Stimulated activated CD8-positive, alpha-beta memory T cell treated with anti-CD3 and anti-CD28 coated beads, Interleukin-2, amount 100 ng/mL, for 1 hour (primary cell): ENCODE measurements around the gene CNN2.

Experiments used
- DNase-seq, 2 donors: peaks; one replicate each; pipeline ENCODE4 v3.0.0-alpha.2; 2020; ENCODE audit warnings: low read depth in 2 of 2

Gene CNN2

DNA sequence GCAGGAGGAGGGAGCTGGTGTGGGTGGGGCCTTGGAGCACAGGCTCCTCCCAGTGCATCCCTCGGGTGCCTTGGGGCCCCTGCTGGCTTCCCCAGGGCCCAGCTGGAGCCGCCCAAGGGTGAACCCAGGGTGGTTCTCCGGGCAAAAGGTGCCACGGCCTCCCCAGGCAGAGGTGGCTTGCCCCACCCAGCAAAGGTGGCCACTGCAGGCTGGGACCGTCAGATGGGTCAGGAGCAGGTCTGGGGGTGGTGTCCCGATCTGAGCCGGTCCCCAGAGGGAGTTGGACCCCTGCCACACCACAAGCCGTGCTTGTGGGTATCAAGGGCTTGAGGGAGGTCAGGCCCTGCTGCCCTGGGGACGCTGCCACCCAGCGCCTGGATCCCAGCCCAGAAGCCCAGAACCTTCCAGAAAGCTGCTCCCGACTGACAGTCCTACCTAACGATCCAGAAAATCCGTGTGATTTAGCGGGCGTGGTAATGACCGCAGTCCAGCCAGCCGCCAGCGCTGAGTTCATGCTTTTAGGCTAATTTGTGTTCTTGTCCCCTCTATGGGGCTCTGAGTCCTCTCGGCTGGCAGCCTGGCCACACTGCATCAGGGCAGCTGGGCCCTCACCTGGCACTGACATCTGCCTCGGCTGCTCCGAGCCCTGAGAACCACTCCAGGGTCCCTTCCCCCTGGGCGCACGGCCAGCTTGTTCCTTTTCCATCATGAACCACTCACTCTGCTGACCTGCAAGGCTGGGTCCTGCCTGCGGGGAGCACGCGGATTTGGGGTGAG, 31.2 kb upstream of the CNN2 start:
- no peak for DNase-seq

DNA sequence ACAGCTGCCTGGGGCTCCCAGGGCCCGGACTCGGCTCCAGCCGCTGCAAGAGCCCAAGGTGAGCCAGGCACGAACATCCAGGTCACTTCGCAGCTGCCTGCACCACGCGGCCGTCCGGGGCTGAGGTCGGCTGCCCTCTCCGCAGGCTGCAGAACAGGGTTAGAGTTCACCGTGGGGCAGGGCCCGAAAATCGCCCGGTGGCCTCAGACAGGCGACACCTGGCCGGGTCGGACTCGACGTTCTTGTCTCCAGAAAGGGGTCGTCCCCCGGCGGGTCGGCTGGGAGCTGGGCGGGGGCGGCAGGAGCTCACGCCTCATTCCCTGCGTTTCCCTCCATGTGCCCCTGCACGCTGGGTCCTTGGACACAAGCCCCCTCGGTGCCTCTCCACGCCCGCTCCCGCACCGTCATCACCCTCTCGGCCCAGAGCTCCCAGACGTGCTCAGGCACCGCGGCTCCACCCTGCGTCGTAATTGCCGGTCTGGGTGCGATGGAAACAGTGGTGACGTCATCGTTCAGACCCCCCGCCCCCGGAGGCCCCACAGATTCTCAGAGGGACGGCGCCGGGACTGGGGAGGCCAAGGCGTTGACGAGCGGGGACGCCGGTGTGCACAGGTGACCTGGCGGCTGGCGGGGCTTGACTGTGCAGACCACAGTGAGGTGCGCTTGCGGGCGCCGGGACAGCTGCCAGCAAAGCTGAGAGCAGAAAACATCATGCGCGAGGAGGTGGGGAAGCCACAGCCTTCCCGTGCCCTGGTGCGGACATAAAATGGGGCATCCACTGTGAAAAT, 30.2 kb upstream of the CNN2 start:
- DNase-seq, result peak; percentile 36 to 52

DNA sequence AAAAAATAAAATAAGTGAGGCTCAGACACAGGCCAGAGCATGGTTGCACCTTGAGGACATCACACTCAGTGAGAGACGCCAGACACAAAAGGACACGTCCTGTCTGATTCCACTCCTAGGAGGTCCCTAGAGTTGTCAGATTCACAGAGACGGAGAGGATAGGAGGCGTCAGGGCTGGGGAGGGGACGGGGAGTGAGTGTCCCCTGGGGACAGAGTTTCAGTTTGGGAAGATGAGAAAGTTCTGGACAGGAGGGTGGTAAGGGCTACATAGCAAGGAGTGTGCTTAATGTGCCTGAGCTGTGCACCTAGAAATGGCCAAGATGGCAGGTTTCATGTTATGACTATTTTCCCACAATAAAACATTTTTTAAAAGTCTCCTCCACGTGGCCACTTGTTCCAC, 28.3 kb upstream of the CNN2 start:
- DNase-seq, result no peak

DNA sequence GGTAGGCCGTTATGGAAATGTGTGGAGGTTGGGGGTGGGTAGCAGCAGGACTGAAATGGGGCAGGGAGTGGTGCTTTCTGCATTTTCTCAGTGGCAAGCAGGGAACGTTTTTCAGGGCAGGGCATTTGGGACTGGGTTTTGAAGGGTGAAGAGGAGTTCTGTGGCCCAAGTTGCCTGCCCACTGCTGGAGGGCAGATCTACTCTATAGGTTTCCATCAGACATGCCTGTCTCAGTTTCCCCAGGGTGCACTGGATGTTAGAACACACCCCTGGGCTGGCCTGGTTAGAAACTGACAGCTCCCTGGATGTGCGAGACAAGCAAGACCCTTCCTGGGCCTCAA, 27.1 kb upstream of the CNN2 start:
- DNase-seq, result no peak

DNA sequence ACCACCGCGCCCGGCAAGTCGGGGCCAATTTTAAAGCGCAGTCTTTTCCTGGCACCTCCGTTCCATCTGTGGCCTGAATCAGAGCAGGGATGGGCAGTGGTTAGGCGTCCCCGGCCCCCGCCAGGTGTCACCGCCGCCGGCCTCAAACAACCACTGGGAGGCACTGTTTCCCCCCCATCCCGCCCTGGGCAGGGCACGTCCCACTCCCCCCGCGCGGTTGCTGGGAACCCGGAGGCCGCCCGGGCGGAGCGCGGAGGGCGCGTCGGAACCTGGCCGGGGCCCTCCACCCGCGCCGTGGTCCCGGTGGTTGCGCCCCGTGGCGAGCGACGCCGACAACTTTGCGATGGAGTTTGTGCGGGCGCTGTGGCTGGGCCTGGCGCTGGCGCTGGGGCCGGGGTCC, 26.3 kb upstream of the CNN2 start, which contains the start of gene GRIN3B:
Gene GRIN3B (plus strand): TSS at position 325 of the 400 bp plus-strand sequence. CDS start 19 bp downstream, at position 344.
- DNase-seq, result peak; percentile 16 to 35

DNA sequence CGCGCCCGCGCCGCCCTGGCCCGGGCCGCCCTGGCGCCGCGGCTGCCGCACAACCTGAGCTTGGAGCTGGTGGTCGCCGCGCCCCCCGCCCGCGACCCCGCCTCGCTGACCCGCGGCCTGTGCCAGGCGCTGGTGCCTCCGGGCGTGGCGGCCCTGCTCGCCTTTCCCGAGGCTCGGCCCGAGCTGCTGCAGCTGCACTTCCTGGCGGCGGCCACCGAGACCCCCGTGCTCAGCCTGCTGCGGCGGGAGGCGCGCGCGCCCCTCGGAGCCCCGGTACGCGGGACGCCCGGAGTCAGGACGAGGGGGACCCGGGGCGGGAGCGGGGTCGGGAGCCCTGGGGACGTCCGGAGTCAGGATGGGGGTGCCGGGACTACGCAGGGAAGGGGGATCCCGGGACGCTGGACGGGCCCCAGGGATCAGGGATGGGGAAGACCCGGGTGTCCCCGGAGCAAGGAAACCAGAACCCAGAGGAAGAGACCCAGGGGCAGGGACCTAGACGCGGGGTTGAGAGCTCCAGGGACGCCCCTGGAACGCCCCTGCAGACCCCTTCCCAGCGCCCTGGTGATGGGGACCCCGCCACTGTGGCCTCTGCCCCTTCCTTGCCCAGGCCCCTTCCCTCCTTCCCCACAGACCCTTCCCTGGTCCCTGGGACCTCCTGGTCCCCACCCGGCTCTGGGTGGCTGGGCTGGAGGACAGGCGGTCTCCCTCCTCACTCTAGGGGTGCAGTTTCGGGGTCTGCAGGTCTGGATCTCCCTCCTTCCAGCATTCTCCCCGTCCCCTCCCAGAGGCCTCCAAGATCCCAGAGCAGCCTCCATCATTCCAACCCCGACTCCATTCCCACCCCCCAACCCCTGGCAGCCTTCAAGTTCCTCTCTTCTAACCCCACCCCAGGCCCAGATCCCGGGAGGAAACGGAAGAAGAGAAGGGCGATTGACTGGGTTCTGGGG, 25.5 kb upstream of the CNN2 start:
- no peak for DNase-seq

- DNase-seq, result peak; percentile 38 to 53
These were observed 24.8 kb upstream of the CNN2 start for GRCh38 chr19:1001538-1002166.

- no peak for DNase-seq
These were observed 23.8 kb upstream of the CNN2 start for GRCh38 chr19:1002600-1002999.

- no peak for DNase-seq
These were observed 23.1 kb upstream of the CNN2 start for GRCh38 chr19:1003283-1003682.

DNA sequence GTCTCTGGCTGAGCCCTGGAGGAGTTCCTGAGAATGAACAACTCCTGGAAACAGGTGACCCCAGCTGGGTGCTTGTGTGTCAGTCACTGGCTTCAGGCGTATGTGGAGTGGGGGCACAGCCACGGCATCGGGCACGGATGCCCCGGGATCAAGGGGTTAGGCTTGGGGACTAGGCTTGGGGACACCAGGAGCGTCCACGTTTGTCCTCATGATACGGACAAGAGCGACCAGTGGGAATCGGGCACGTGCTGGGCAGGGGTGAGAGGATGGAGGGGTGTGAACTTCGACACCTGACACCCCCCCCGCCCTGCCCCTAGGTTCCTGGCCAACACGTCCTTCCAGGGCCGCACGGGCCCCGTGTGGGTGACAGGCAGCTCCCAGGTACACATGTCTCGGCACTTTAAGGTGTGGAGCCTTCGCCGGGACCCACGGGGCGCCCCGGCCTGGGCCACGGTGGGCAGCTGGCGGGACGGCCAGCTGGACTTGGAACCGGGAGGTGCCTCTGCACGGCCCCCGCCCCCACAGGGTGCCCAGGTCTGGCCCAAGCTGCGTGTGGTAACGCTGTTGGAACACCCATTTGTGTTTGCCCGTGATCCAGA, 22.1 kb upstream of the CNN2 start:
- DNase-seq, result no peak

GRCh38 chr19:1004803-1005664, 21.4 kb upstream of the CNN2 start:
- DNase-seq, result no peak

- DNase-seq, result no peak
These were observed 19.6 kb upstream of the CNN2 start for GRCh38 chr19:1006711-1007398.

DNA sequence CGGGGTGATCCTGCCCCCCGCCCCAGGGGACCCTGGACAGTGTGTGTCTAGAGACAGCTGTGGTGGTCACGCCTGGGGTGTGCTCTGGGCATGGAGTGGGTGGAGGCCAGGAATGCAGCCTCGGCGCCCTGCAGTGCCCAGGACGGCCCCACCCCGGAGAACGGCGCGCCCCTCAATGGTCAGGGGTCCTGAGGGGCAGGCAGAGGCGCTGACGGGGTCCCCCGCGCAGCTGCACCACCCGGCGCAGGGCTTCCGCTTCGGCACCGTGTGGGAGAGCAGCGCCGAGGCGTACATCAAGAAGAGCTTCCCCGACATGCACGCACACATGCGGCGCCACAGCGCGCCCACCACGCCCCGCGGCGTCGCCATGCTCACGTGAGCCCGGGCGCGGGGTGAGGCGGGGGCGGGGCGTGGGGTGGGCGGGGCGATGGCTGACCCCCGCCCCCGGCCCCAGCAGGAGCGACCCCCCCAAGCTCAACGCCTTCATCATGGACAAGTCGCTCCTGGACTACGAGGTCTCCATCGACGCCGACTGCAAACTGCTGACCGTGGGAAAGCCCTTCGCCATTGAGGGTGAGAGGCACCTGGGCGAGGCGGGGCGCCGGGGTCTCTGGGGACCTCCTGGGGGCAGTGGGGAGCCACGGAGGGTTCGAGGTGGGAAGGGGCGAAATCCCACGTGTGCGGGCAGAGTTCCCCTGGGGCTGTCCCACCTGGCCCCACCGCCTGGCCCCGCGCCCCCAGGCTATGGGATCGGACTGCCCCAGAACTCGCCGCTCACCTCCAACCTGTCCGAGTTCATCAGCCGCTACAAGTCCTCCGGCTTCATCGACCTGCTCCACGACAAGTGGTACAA, 18.8 kb upstream of the CNN2 start:
- no peak for DNase-seq

GRCh38 chr19:1008268-1009040, 18.0 kb upstream of the CNN2 start:
- no peak for DNase-seq

DNA sequence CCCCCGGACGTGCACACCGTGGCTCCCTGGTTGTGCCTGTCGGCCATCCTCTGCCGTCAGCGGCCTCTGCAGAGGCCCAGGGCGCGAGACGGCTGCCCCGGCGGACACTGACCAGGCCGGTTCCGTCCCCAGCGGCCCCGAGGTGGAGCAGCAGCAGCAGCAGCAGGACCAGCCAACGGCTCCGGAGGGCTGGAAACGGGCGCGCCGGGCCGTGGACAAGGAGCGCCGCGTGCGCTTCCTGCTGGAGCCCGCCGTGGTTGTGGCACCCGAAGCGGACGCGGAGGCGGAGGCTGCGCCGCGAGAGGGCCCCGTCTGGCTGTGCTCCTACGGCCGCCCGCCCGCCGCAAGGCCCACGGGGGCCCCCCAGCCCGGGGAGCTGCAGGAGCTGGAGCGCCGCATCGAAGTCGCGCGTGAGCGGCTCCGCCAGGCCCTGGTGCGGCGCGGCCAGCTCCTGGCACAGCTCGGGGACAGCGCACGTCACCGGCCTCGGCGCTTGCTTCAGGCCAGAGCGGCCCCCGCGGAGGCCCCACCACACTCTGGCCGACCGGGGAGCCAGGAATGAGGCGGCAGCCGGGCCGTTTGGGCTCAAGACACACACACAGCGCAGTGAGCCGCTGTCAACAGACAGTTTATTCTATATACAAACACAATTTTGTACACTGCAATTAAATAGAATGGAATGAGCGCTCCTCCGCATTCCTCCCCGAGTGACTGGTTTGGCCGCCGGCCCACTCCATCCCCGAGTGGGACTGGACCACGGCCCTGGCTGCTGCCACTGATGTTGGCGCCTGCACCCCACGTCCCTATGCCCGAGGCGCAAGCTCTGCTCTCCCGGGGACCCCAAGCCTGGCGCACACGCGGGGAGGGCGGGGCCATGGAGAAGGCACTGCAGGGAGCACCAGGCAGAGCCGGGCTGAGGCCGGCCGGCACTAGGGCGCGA, 17.1 kb upstream of the CNN2 start:
- no peak for DNase-seq

GRCh38 chr19:1009981-1010538, 16.3 kb upstream of the CNN2 start:
- DNase-seq, result no peak
